ENCODE results near the gene SLC37A3. TPM values are rescaled to one million over a fixed set of nuclear protein-coding genes. Genes with fewer than 3 reads are reported as not detected.

SLC37A3 gene
- total and polyA plus RNA-seq, 8 donors, result 6.3 to 141 (median 55.2) TPM

DNA sequence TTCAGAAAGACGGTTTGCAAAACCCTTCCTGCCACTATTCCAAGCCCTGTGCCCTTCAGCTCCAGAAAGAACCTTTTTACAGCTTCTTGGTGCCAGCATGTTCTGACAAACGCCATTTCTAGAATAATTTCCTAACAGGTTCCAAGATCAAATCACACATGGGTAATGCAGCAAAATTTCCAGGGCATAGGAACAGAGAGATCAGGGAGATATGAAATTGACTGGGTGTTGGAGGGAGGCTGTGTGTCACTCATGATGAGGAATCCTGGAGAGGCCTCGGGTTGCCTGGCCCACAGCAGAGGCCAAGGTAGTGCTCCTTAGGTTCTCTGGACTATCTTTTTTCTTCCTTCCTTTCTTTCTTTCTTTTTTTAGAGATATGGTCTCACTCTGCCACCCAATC, 35.1 kb upstream of the SLC37A3 start:
- Histone ChIP-seq H3K4me3 (no peak overlapping the region), H3K27me3 (peaks cover 0 to 15% (median 9%) of the 10 kb centered on the region in 3 donors), H3K36me3 (no peaks in the 10 kb centered on the region), H3K9me3 (no peaks in the 10 kb centered on the region), H3K4me1 (no peaks in the 10 kb centered on the region), H3K27ac (no peak overlapping the region)
- TF ChIP-seq POLR2AphosphoS5 (IDR thresholded peaks at IDR 0.05) (no peak), EP300 (IDR thresholded peaks at IDR 0.05) (no peak), POLR2A (IDR thresholded peaks at IDR 0.05) (no peak)
- TF ChIP-seq, protein P1, sequence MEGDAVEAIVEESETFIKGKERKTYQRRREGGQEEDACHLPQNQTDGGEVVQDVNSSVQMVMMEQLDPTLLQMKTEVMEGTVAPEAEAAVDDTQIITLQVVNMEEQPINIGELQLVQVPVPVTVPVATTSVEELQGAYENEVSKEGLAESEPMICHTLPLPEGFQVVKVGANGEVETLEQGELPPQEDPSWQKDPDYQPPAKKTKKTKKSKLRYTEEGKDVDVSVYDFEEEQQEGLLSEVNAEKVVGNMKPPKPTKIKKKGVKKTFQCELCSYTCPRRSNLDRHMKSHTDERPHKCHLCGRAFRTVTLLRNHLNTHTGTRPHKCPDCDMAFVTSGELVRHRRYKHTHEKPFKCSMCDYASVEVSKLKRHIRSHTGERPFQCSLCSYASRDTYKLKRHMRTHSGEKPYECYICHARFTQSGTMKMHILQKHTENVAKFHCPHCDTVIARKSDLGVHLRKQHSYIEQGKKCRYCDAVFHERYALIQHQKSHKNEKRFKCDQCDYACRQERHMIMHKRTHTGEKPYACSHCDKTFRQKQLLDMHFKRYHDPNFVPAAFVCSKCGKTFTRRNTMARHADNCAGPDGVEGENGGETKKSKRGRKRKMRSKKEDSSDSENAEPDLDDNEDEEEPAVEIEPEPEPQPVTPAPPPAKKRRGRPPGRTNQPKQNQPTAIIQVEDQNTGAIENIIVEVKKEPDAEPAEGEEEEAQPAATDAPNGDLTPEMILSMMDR (IDR thresholded peaks at IDR 0.05), result no peak
- DNase-seq, result no peak
- WGBS, 5 donors, result 77 to 87% (median 82%) methylated on average over 3 of the region's 3 CpGs
- intact Hi-C loops (cut with DNase I; ENCODE audit: low total_unique reads), result no loop called here

GRCh38 chr7:140426130-140426529, 27.8 kb upstream of the SLC37A3 start:
- H3K4me1 ChIP-seq, result no peaks in the 10 kb centered on the region
- TF ChIP-seq EP300 (IDR thresholded peaks at IDR 0.05) (no peak), POLR2A (IDR thresholded peaks at IDR 0.05) (no peak), POLR2AphosphoS5 (IDR thresholded peaks at IDR 0.05) (no peak)
- TF ChIP-seq, protein P1 (IDR thresholded peaks at IDR 0.05), result no peak
- H3K36me3 ChIP-seq, result peaks cover 0 to 7% (median 3%) of the 10 kb centered on the region in 4 donors
- no peak overlapping the region for H3K27ac ChIP-seq
- H3K27me3 ChIP-seq, result no peaks in the 10 kb centered on the region
- no peak overlapping the region for H3K4me3 ChIP-seq
- intact Hi-C loops (cut with DNase I; ENCODE audit: low total_unique reads), result no loop called here
- H3K9me3 ChIP-seq, result no peaks in the 10 kb centered on the region
- DNase-seq, result no peak
- WGBS, 5 donors, result 89 to 97% (median 95%) methylated on average over 5 to 6 of the region's 6 CpGs

- no peaks in the 10 kb centered on the region for H3K9me3 ChIP-seq
- peaks cover 0 to 7% (median 3%) of the 10 kb centered on the region in 4 donors for H3K36me3 ChIP-seq
- intact Hi-C loops (cut with DNase I; ENCODE audit: low total_unique reads), result no loop called here
- H3K4me1 ChIP-seq, result no peaks in the 10 kb centered on the region
- DNase-seq, result no peak
- 83 to 89% (median 86%) methylated on average over 12 of the region's 12 CpGs for WGBS, 5 donors
- TF ChIP-seq EP300 (IDR thresholded peaks at IDR 0.05) (no peak), POLR2A (IDR thresholded peaks at IDR 0.05) (no peak)
- TF ChIP-seq, protein P1 (IDR thresholded peaks at IDR 0.05), result no peak
- H3K27ac ChIP-seq, result no peak overlapping the region
- H3K27me3 ChIP-seq, result no peaks in the 10 kb centered on the region
- H3K4me3 ChIP-seq, result no peak overlapping the region
Measured at GRCh38 chr7:140425718-140426117, 27.4 kb upstream of the SLC37A3 start.

- Histone ChIP-seq H3K36me3 (peaks cover 0 to 7% (median 3%) of the 10 kb centered on the region in 4 donors), H3K27me3 (no peaks in the 10 kb centered on the region), H3K4me3 (no peak overlapping the region), H3K4me1 (no peaks in the 10 kb centered on the region), H3K27ac (no peak overlapping the region), H3K9me3 (no peaks in the 10 kb centered on the region)
- no peak for DNase-seq
- intact Hi-C loops (cut with DNase I; ENCODE audit: low total_unique reads), result no loop called here
- 93 to 98% (median 97%) methylated on average over 3 of the region's 3 CpGs for WGBS, 5 donors
- TF ChIP-seq POLR2A (IDR thresholded peaks at IDR 0.05), result no peak
- no peak for TF ChIP-seq EP300 (IDR thresholded peaks at IDR 0.05)
- TF ChIP-seq, protein P1 (IDR thresholded peaks at IDR 0.05), result no peak
- no peak for TF ChIP-seq POLR2AphosphoS5 (IDR thresholded peaks at IDR 0.05)
Measured at GRCh38 chr7:140423501-140423900, 25.2 kb upstream of the SLC37A3 start.
